HG02763 (cell line): Measurements from ENCODE around the gene ZBTB48.
"Not testable (repeated sequence)": the region's sequence is repeated elsewhere in the genome, so short reads cannot be mapped to it uniquely, and the experiment has no call there.

Experiments used
- ATAC-seq: cut with Tn5 transposase; IDR thresholded peaks from one replicate; pipeline ENCODE4 v1.9.1; 2021; ENCODE audit warnings: mild to moderate bottlenecking, moderate library complexity; ENCODE audit not compliant: unreplicated experiment

The ZBTB48 gene

DNA sequence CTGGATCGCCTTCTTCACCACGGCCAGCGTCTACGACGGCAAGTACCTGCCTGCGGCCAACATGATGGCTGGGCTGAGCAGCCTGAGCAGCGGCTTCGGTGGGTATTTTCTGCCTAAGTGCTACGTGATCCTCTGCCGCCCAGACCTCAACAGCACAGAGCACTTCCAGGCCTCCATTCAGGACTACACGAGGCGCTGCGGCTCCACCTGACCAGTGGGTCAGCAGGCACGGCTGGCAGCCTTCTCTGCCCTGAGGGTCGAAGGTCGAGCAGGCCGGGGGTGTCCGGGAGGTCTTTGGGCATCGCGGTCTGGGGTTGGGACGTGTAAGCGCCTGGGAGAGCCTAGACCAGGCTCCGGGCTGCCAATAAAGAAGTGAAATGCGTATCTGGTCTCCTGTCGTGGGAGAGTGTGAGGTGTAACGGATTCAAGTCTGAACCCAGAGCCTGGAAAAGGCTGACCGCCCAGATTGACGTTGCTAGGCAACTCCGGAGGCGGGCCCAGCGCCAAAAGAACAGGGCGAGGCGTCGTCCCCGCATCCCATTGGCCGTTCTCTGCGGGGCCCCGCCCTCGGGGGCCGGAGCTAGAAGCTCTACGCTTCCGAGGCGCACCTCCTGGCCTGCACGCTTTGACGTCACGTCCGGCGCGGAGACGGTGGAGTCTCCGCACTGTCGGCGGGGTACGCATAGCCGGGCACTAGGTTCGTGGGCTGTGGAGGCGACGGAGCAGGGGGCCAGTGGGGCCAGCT is at the start of gene ZBTB48:
TSS of gene ZBTB48 (plus strand) at position 621 of the 745 bp plus-strand sequence. CDS start 616 bp downstream, outside the sequence.
- ATAC-seq = peak; percentile 98

DNA sequence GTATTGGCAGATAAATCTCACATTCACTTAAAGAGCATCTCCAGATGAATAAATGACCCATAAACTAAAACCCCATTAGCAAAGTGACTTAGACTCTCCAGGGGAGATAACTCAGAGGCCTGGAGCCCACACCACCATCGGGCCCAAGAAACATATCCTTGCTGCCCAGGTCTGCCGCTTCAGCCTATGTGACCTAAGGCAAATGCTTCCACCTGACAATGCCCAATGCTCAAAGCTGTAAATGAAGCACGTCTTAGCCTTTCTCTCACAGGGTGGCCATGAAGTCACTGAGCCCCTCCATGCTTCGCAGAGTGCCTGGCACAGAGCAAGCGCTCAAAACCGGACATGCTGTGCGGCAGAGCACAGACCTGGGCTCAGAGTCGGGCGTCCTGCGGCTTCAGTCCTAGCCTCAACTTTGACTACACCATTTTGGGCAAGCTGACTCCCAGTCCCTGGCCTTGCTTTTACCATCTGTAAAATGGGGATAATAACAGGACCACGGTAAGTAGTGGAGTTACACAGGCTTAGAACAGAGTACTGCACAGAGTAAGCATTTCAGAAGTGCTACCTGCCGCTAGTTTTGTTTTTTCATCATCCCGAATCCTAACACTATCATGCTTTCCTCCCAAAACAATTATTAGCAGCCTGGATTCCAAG is 49.2 kb upstream of the ZBTB48 start:
- no peak for ATAC-seq

DNA sequence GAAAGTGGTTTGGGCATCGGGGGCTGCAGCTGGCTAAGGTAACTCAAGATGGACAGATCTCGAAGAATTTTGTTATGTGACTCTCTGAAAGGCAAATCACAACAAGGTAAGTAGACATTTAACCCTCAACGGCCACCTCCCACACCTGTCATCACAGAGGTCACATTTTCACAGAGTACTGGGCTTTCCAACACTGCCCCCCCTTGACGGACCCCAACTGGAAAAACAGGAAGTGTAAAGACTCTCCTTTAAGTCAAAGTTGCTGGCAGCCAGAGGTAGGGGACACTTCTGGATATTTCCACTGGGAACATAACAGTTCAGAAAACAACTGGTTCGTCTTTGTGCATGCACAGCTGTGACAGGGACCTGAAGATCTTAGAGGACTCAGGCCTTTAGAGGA is 47.8 kb upstream of the ZBTB48 start:
- no peak for ATAC-seq

DNA sequence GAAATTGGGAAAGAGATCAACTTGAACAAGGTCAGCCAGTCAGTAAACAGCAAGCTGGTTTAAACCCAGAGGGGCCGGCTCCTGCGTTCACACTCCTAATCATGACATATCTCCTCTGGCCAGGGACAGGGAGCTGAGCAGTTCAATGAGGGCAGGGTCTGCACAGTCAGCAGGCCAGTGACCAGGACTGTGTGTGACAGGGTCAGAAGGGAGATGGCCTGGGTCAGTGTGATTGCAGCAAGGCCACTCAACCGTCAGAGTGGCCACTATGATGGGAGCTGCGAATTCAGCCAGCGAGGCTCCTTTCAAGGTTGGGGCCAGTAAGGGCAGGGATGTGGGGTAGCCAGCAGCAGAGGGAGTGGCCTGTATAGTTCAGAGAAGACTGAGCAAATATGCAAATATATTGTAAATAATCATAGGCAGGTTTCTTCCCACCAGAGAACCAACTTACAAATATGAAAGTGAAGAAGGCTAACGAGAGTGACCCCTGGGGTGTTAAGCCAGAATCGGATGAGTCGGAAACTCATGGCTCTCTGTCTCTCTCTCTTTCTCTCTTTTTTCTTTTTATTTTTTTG is 45.5 kb upstream of the ZBTB48 start:
- ATAC-seq = no peak

DNA sequence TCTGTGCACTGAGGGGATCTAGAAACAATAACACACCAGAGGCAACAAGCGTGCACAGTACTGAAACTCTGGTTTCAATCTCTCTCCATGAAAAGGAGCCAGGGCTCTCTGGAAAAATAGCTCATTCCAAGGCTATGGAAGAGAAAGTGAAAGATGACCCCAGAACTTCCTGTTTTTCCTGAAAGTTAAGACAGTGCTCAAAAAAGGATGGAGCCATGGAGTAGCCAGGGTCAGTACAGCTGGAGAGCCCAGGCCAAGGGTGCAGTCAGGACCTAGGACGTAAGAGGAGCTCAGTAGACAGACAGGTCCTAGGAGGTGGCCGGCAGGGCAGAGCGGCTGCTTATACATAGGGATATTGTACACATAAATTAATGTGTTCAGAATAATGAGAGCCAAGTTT is 44.6 kb upstream of the ZBTB48 start:
- ATAC-seq = no peak

DNA sequence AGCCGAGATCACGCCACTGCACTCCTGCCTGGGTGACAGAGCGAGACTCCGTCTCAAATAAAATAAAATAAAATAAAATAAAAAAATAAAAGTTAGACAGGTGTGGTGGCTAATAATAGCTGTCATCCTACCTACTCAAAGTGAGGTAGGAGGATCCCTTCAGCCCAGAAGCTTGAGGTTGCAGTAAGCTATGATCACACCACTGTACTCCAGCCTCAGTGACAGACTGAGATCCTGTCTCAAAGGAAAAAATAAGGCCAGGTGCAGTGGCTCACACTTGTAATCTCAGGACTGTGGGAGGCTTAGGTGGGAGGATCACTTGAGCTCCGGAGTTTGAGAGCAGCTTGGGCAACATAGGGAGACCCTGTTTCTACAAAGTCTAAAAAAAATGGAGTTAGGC is 43.5 kb upstream of the ZBTB48 start:
- no peak for ATAC-seq

DNA sequence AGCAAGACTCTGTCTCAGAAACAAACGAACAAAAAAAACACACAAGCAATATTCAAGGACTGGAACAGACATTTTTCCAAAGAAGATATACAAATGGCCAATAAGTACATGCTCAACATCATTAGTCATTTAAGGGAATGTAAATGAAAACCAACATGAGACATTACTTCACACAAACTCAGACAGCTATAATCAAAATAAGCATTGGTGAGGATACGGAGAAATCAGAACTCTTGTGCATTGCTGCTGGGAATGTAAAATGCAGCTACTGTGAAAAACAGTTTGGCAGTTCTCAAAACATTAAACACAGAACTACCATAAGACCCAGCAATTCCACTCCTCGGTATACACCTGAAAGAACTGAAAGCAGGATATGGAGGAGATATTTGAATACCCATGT is 40.8 kb upstream of the ZBTB48 start:
- no peak for ATAC-seq

DNA sequence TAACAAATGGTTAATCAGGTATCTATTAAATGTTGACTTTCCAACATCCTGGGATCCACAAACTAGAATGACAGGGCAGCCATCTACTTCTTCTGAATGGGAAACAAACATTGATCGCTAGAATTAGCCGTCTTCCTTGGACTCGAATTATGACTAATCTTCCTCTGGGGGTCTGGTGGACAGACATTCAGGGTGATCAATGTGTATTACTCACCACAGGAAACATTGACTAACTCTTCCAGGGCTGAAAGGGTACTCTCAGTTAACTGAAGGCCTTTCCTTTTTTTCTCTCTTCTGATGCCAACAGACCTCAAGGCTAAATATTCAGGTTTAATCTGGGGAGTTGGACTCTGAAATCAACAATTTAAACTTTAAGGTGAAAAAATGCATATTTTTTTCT is 35.0 kb upstream of the ZBTB48 start:
- no peak for ATAC-seq

DNA sequence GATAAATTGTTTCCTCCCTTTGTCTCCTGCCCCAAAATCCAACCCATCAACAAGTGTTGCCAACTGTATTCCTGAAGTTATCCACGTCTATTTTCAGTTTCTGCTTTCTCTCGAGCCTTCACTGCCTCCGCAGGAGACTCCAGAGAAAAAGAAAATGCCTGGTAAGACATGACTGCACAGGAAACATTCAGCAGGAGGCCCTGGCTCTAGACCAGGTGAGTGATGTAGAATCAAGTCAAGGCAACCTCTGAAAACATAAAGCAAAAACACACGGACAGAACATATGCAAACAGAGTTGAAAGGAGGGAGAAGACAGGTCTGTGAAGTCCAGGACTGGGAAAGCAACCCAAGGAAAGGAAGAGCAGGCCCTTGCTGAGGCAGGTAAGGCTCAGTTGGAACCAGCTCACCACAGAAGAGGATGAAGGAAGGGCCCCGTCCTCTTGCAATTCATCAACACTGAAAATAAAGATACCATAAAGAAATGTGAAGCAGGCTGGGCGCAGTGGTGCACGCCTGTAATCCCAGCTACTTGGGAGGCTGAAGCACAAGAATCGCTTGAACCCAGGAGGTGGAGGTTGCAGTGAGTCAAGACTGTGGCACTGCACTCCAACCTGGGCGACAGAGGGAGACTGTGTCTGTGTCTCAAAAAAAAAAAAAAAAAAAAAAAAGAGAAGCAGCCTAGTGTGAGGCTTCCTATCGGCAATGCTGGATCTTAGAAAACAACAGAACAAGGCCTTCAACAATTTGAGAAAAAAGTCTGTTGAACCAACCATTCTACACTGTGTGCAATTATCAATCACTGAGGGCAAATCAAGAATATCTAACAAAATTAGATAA is 34.3 kb upstream of the ZBTB48 start:
- ATAC-seq = no peak

DNA sequence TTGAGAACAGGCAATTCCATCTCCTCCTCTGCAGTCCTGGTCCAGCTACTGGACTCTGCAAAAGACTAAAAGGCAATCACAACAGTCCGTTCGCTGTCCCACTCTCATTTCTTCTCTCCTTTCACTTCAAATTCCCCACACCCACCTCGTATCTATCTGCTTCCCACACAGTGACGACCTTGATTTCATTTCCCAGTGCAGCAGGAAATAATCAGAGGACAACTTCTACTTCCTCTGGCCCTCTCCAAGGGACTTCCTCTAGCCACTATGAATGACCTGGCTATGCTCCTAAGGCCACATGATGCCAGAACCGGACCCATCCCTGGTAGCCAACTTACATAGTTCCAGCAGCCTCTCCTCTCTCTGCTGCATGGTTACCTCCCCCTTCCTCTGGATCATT is 33.5 kb upstream of the ZBTB48 start:
- ATAC-seq = no peak

DNA sequence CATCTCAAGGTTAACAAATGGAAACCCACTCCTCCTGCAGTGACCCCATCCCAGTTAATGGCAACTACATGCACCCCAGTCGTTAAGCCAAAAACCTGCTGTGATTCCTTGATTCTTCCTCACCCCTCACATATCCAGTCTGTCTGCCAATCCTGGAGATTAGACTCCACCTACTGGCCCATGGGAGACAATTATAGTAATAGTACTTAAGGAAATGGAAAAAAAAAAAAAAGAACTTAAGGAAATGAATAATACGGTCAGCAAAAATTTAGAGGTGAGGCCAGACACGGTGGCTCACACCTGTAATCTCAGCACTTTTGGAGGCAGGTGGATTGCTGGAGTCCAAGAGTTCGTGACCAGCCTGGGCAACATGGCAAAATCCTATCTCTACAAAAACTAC is 32.5 kb upstream of the ZBTB48 start:
- ATAC-seq = no peak

DNA sequence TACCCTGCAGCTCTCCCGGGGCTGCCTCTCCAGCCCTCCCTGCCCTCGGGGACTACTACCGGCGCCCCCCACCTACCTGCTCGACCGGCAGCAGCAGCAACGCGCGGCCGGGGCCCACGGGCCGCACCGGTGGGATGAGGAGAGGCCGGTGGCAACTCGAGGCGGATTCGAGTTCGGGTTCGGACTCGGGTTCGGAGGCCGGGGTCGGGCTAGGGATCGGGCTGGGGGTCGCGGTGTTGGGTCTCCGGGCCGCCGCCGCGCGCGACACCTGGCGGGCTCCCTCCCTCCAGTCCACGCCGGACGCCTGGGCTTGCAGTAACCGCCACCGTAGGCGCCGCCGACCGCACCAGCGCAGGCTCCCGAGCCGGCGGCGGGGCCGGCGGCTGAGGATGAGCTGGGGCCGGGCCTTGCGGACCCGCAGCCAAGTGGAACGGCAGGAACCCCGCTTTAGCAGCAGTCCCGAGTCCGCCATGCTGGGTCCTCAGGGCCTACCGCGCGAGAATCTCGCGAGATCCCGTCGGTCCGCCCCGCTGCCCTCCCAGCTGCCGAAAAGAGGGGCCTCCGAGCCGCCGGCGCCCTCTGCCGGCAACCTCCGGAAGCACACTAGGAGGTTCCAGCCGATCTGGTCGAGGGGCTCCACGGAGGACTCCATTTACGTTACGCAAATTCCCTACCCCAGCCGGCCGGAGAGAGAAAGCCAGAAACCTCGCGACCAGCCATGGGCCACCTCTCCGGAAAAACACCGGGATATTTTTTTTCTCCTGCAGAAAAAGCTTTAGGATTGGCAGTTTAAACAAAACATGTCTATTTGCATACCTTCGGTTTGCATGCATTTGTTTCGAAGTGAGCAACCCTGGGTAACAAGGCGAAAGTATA is 25.5 kb upstream of the ZBTB48 start, which contains the start of gene NOL9:
TSS of gene NOL9 (minus strand) at position 483 of the 876 bp plus-strand sequence. CDS start at position 472, 11 bp downstream.
- ATAC-seq = peak; percentile 91

DNA sequence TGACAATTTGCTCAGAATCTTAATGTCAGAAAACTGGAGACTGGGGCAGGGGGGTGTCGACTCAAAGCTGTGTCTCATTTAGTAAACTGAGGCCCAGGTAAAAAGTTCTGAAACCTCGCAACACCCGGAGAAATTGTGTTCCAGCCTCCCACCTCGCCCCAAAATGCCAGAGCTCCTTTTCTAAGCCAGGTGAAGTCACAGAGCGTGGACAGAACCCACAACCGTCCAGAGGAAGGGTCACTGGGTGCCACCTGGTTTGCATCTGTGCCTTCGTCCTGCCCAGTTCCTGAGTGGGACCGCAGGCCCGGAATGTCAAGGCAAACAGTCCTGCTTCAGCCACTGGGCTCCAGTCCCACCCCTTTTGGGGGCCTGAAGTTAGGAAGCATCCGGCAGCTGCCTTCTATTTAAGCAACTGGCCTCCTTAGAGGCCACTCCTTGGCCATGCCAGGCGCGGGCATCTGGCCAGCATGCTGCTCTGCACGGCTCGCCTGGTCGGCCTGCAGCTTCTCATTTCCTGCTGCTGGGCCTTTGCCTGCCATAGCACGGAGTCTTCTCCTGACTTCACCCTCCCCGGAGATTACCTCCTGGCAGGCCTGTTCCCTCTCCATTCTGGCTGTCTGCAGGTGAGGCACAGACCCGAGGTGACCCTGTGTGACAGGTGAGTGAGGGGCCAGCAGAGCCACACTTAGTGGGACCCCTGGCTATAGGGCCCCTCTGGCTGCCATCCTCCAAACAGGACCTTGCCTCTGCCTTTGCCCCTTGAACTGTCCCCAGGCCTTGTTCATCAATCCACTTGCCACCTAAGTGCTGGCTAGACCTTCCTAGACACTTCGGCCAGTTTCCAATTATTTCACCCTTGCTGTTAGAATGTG is 24.7 kb upstream of the ZBTB48 start, which contains the start of gene TAS1R1:
TSS of gene TAS1R1 (plus strand) at position 401 of the 872 bp plus-strand sequence. CDS start at position 468, 67 bp downstream.
- ATAC-seq = no peak

DNA sequence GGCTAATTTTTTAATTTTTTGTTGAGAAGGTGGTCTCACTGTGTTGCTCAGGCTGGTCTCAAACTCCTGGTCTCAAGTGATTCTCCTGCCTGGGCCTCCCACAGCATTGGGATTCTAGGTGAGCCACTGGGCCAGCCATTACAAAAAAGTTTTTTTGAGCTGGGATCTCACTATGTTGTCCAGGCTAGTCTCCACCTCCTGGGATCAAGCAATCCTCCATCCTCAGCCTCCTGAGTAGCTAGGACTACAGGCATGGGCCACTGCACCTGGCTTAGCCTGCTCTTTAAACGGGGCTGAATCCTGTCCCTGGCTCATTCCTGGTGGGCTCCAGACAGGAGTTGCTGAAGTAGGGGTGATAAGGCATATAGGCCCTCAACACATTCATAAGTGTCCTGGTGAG is 22.2 kb upstream of the ZBTB48 start:
- ATAC-seq = no peak

DNA sequence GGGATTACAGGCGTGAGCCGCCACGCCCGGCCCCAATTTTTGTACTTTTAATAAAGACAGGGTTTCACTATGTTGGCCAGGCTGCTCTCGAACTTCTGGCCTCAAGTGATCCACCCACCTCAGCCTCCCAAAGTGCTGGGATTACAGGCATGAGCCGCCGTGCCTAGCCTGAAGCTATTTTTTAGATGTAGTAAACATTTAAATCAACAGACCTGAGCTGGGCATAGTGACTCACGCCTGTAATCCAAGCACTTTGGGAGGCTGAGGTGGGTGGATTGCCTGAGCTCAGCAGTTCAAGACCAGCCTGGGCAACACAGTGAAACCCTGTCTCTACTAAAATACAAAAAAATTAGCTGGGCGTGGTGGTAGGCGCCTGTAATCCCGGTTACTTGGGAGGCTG is 20.6 kb upstream of the ZBTB48 start:
- ATAC-seq = not testable (repeated sequence)

DNA sequence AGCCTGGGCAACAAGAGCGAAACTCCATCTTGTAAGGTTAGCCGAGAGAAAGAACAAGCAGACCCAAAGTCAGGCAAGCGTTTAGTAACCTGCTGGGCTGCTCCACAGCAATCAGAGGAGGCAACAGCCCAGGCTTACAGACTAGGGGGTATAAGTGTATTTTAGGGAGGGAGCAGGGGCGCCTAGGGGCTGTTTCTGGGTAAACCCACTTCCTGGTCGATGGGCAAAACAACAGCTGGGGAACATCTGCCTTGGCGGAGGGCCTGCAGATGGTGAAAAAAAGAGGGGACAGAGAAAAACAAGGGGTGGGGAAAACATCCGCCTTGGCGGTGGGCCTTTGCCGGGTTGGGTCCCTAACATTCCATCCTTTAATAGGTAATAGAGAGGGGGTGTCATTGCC is 19.5 kb upstream of the ZBTB48 start:
- ATAC-seq = no peak

DNA sequence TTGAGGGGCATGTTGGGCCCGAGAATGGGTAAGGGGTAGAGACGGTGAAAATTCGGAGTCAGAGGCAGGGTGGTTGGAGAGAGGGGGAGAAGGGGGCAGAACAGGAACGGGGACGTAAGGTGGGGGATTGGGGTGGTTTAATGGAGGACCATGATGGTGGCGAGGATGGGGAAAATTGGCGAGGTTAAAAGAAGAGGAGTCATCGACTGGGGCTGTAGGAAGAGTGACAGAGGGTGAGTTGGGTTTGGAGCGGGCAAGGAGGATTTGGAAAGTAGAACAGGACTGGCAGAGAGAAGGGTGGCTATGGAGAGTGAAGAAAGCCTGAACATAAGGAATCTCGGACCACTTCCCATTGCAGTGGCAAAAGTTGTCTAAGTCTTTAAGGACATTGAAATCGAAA is 10.8 kb upstream of the ZBTB48 start:
- no peak for ATAC-seq

DNA sequence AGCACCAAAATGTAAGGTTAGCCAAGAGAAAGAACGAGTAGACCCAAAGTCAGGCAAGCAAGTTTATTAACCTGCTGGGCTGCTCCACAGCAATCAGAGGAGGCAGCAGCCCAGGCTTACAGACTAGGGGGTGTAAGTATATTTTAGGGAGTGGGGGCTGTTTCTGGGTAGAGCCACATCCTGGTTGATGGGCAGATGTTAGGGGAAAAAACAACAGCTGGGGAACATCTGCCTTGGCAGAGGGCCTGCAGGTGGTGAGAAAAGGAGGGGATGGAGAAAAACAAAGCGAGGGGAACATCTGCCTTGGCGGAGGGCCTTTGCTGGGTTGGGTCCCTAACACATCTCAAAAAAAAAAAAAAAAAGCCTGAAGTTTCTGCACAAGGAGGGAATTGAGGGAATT is 9.7 kb upstream of the ZBTB48 start:
- ATAC-seq = no peak

DNA sequence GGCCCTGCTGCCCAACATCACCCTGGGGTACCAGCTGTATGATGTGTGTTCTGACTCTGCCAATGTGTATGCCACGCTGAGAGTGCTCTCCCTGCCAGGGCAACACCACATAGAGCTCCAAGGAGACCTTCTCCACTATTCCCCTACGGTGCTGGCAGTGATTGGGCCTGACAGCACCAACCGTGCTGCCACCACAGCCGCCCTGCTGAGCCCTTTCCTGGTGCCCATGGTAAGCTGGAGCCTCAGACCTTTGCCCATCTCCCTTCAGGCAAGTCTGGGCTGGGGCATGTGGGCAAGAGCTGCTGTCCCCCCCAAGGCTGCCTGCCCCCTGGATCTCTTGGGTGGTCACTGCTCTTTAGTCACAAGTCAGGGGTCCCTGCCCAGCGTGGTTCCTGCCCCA is 8.8 kb upstream of the ZBTB48 start:
- ATAC-seq = no peak
